NT2/D1 (cell line): ENCODE measurements around the gene FHAD1.

Experiments used
- DNase-seq: peaks from one replicate; pipeline ENCODE4 v3.0.0-alpha.2; 2011; ENCODE audit warnings: low read depth, low spot score
- H3K27me3 ChIP-seq: 2 replicates; pipeline ENCODE4 v1.6.0; 2011; ENCODE audit warnings: mild to moderate bottlenecking; ENCODE audit not compliant: insufficient read length, insufficient read depth
- H3K36me3 ChIP-seq: 2 replicates; pipeline ENCODE4 v1.6.1; 2011; ENCODE audit warnings: mild to moderate bottlenecking, low read length, mixed read lengths; ENCODE audit not compliant: insufficient read depth, insufficient read length
- H3K4me1 ChIP-seq: 2 replicates; pipeline ENCODE4 v1.5.1; 2011; ENCODE audit not compliant: insufficient read depth, insufficient read length
- H3K4me3 ChIP-seq: 2 replicates; pipeline ENCODE4 v1.5.1; 2011; ENCODE audit warnings: low read depth; ENCODE audit not compliant: insufficient read length
- H3K9ac ChIP-seq: 2 replicates; pipeline ENCODE4 v1.6.0; 2011; ENCODE audit warnings: low read depth; ENCODE audit not compliant: insufficient read length
- H3K9me3 ChIP-seq: 2 replicates; pipeline ENCODE4 v1.5.1; 2011; ENCODE audit warnings: mild to moderate bottlenecking, low read length; ENCODE audit not compliant: insufficient read depth
- SUZ12 ChIP-seq: IDR thresholded peaks from 2 replicates; pipeline ENCODE4 v1.6.1; 2011; ENCODE audit not compliant: insufficient read length, insufficient read depth; ENCODE audit errors: extremely low read depth
- YY1 ChIP-seq: IDR thresholded peaks from 2 replicates; pipeline ENCODE4 v1.6.1; 2011; ENCODE audit not compliant: insufficient read length, insufficient read depth
- ZNF274 ChIP-seq: IDR thresholded peaks from 2 replicates; pipeline ENCODE4 v1.6.1; 2011; ENCODE audit warnings: mild to moderate bottlenecking, low read depth, low read length

FHAD1 gene

GRCh38 chr1:15309687-15310086, 62.7 kb downstream of the FHAD1 start:
- Histone ChIP-seq H3K27me3 (no peaks in the 10 kb centered on the region), H3K4me3 (no peak overlapping the region), H3K9me3 (peaks cover 9% of the 10 kb centered on the region; the same call in 1 of the 2 replicates), H3K4me1 (no peaks in the 10 kb centered on the region), H3K9ac (no peak overlapping the region), H3K36me3 (no peaks in the 10 kb centered on the region)
- no peak for DNase-seq
- no peak for TF ChIP-seq YY1
- no peak for TF ChIP-seq ZNF274

GRCh38 chr1:15310544-15310943, 63.5 kb downstream of the FHAD1 start:
- H3K4me3 ChIP-seq: no peak overlapping the region
- no peaks in the 10 kb centered on the region for H3K27me3 ChIP-seq
- H3K9me3 ChIP-seq: peaks cover 9% of the 10 kb centered on the region; the same call in 1 of the 2 replicates
- H3K36me3 ChIP-seq: no peaks in the 10 kb centered on the region
- TF ChIP-seq YY1 (no peak), ZNF274 (no peak), SUZ12 (no peak)
- no peak overlapping the region for H3K9ac ChIP-seq
- no peak for DNase-seq
- no peaks in the 10 kb centered on the region for H3K4me1 ChIP-seq

- Histone ChIP-seq H3K4me3 (no peak overlapping the region), H3K4me1 (no peaks in the 10 kb centered on the region), H3K36me3 (no peaks in the 10 kb centered on the region), H3K9me3 (peaks cover 7% of the 10 kb centered on the region; the same call in 1 of the 2 replicates), H3K9ac (no peak overlapping the region), H3K27me3 (no peaks in the 10 kb centered on the region)
- TF ChIP-seq YY1: no peak
- no peak for TF ChIP-seq SUZ12
- no peak for TF ChIP-seq ZNF274
- no peak for DNase-seq
These were observed 64.2 kb downstream of the FHAD1 start for GRCh38 chr1:15311122-15311822.

- no peak overlapping the region for H3K4me3 ChIP-seq
- H3K9me3 ChIP-seq: peaks cover 1% of the 10 kb centered on the region; the same call in 1 of the 2 replicates
- no peaks in the 10 kb centered on the region for H3K36me3 ChIP-seq
- TF ChIP-seq YY1: no peak
- TF ChIP-seq SUZ12: no peak
- no peak for TF ChIP-seq ZNF274
- DNase-seq: no peak
- no peak overlapping the region for H3K9ac ChIP-seq
- no peaks in the 10 kb centered on the region for H3K4me1 ChIP-seq
- H3K27me3 ChIP-seq: no peaks in the 10 kb centered on the region
These were observed 64.9 kb downstream of the FHAD1 start for GRCh38 chr1:15311880-15312279.

- Histone ChIP-seq H3K4me3 (no peak overlapping the region), H3K4me1 (no peaks in the 10 kb centered on the region)
- TF ChIP-seq ZNF274: no peak
- no peak for TF ChIP-seq YY1
- TF ChIP-seq SUZ12: no peak
These were observed 65.8 kb downstream of the FHAD1 start for GRCh38 chr1:15312626-15313411.

GRCh38 chr1:15314328-15315281, 67.6 kb downstream of the FHAD1 start:
- Histone ChIP-seq H3K9ac (no peak overlapping the region), H3K9me3 (no peaks in the 10 kb centered on the region), H3K27me3 (no peaks in the 10 kb centered on the region), H3K4me1 (no peaks in the 10 kb centered on the region), H3K36me3 (no peaks in the 10 kb centered on the region), H3K4me3 (no peak overlapping the region)
- TF ChIP-seq YY1: no peak
- no peak for TF ChIP-seq ZNF274
- no peak for TF ChIP-seq SUZ12
- no peak for DNase-seq

More at GRCh38 chr1:15312626-15313411, 65.8 kb downstream of the FHAD1 start:
- no peaks in the 10 kb centered on the region for H3K27me3 ChIP-seq
- H3K9me3 ChIP-seq: no peaks in the 10 kb centered on the region
- no peaks in the 10 kb centered on the region for H3K36me3 ChIP-seq
- no peak for DNase-seq
- no peak overlapping the region for H3K9ac ChIP-seq

GRCh38 chr1:15315815-15316214, 68.8 kb downstream of the FHAD1 start:
- no peak overlapping the region for H3K4me3 ChIP-seq
- no peaks in the 10 kb centered on the region for H3K27me3 ChIP-seq
- DNase-seq: no peak
- no peak overlapping the region for H3K9ac ChIP-seq
- no peaks in the 10 kb centered on the region for H3K4me1 ChIP-seq
- H3K9me3 ChIP-seq: peaks cover 9% of the 10 kb centered on the region
- no peaks in the 10 kb centered on the region for H3K36me3 ChIP-seq
- TF ChIP-seq ZNF274 (no peak), YY1 (no peak), SUZ12 (no peak)
